HAP-1 (cell line): ENCODE data around the gene DLGAP1.

Experiments used
- DNase-seq, 2 experiments: peaks; one replicate each; pipeline ENCODE4 v3.0.0-alpha.2; 2016 to 2020; ENCODE audit warnings: low spot score in 2 of 2
- H3K27me3 ChIP-seq: fragments of 250-450 bp; sonication (Bioruptor Pico); 2 replicates; pipeline ENCODE4 v1.5.1; 2020; ENCODE audit warnings: low read depth, mild to moderate bottlenecking, moderate library complexity
- H3K36me3 ChIP-seq: fragments of 250-450 bp; sonication (Bioruptor Pico); replicated peaks from 2 replicates; pipeline ENCODE4 v1.5.1; 2020; ENCODE audit warnings: mild to moderate bottlenecking
- H3K4me1 ChIP-seq: fragments of 250-450 bp; sonication (Bioruptor Pico); 2 replicates; pipeline ENCODE4 v1.5.1; 2020; ENCODE audit warnings: mild to moderate bottlenecking
- H3K4me3 ChIP-seq: fragments of 250-450 bp; sonication (Bioruptor Pico); 2 replicates; pipeline ENCODE4 v1.5.1; 2020; ENCODE audit warnings: mild to moderate bottlenecking, moderate library complexity
- H3K9me3 ChIP-seq: fragments of 250-450 bp; sonication (Bioruptor Pico); 2 replicates; pipeline ENCODE4 v1.5.1; 2020; ENCODE audit warnings: mild to moderate bottlenecking, moderate library complexity
- in situ Hi-C: fragments of 300-500 bp; cut with MboI; formaldehyde crosslinking; loops from 3 replicates; pipeline ENCODE4 v1.14.3; 2020; ENCODE audit warnings: low sequenced_read_pairs, inconsistent platforms, mixed read lengths

DLGAP1 gene

DNA sequence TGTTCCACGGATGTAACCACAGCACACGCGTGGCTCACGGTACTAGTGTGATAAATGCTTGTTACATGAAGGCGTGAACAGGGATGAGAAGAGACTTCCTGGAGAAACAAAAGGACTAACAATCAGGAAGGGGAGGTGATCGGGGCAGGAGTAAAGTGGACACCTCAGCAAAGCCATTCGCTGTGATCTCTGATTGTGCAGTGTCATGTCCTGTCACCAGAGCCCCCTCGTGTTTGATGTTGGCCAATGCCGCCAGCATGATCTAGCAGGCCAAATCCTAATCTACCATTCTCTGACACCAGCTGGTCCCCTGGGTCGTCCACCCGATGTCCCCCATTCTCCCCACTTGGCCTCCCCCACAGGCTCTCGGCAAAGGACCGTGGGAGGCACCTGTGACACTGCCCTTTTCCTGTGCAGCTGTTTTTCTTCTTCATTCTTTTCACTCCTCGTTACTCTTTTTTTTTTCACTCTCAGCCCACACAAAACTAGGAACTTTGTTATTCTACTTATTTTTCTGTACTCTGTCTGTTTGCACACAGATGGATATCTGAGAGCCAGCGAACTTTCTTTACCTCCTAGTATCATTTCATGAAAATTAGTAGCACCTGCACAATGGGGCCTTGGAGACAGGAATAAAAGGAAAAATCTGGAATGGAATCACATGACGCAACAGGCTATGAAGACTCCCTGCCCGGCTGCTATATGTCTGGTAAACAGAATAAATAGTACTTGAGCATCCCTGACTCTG is 858.3 kb downstream of the DLGAP1 start:
- no peak overlapping the region for H3K4me3 ChIP-seq
- no peaks in the 10 kb centered on the region for H3K36me3 ChIP-seq
- DNase-seq, result peak; percentile 40 to 67
- no peaks in the 10 kb centered on the region for H3K27me3 ChIP-seq
- H3K9me3 ChIP-seq, result no peaks in the 10 kb centered on the region
- in situ Hi-C loops, result loop anchor here (5.0 kb wide), 1 partner anchor 145 kb away; the partner anchor contains the start of gene TGIF1
- peaks cover 35% of the 10 kb centered on the region for H3K4me1 ChIP-seq

DNA sequence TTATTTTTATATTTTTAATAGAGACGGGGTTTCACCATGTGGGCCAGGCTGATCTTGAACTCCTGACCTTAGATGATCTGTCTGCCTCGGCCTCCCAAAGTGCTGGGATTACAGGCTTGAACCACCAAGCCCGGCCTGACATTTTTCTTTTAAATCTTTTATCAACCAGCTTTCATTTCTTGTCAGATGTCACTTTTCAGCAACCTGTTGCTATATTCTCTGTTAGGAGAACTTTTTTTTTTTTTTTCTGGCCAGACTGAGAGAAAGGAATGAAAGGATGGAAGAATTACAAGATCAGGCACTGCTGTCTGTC is 858.8 kb downstream of the DLGAP1 start:
- H3K9me3 ChIP-seq, result no peaks in the 10 kb centered on the region
- H3K36me3 ChIP-seq, result no peaks in the 10 kb centered on the region
- H3K4me3 ChIP-seq, result no peak overlapping the region
- peaks cover 34% of the 10 kb centered on the region for H3K4me1 ChIP-seq
- in situ Hi-C loops, result loop anchor here (5.0 kb wide), 1 partner anchor 144 kb away; the partner anchor contains the start of gene TGIF1
- H3K27me3 ChIP-seq, result no peaks in the 10 kb centered on the region
- no peak for DNase-seq

DNA sequence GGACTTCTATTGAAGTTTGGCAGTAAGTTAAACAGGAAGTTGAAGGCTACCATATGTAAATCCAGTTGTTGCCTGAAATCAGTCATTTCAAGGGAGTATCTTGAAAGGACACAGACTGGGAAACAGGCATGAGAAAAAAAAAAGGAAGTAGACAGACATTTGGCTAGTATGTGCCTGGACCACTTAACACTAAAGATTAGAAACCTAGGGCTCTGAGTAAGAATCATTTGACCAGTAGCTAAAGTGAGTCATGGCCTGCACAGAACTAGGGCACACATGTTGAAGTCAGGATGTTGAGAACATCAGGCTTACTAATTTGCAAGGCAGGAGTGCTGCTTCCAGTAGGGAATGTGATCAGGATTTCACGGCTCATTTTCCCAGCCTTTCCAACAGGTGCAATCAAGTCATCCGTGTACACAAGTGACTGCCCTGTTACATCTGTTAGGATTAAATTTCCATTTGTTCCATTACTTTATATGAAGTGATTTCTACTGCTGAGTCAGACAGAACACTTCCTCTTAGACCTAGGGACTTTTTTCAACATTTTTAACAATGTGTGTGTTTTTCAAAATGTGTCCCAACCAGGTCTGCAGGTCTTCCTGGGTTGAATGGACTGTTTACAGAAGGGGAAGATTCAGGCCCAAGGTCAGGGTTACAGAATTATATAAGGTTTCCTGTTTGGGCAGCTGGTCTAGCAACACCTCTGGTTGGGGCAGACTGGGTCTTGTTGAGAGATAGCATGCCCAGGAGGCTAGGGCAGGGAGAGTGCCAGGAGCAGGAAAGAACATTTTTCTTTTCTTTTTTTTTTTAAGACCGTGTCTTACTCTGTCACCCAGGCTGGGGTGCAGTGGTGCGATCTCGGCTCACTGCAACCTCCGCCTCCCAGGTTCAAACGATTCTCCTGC is 859.5 kb downstream of the DLGAP1 start:
- no peaks in the 10 kb centered on the region for H3K27me3 ChIP-seq
- peaks cover 34% of the 10 kb centered on the region for H3K4me1 ChIP-seq
- H3K4me3 ChIP-seq, result no peak overlapping the region; the same call in 1 of the 2 replicates
- H3K36me3 ChIP-seq, result no peaks in the 10 kb centered on the region
- H3K9me3 ChIP-seq, result no peaks in the 10 kb centered on the region
- DNase-seq, result no peak
- in situ Hi-C loops, result loop anchor here (5.0 kb wide), 1 partner anchor 143 kb away; the partner anchor contains the start of gene TGIF1

DNA sequence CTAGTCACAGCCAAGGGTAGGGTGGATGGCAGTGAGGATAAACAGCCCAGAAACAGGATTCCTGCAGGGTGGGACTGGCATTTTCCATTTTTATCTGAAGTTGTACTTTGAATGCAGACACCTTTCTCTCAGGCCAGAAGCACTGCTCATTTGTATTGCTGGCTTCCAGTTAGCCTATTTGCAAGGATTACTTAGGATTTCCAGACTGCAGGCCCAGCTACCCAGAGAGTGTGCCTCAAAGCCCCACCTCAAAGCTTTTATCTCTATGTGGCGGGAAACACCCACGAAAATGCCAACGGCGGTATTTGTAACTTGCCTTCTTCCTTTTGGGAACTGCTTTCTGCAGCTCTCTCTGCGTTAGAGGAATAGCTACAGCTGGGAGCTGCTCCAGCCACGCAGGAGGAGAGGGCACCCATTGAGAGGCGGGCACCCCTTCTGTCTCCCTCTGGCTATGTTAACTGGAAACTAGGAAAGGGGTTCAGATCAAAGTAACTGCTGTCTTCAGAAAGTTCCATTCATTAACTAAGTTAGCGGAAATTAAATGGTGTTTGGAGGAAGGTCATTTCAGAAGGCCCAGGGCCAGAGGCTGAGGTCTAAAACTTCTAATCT is 860.2 kb downstream of the DLGAP1 start:
- Histone ChIP-seq H3K27me3 (no peaks in the 10 kb centered on the region), H3K4me1 (peaks cover 34% of the 10 kb centered on the region), H3K9me3 (no peaks in the 10 kb centered on the region), H3K36me3 (no peaks in the 10 kb centered on the region), H3K4me3 (peak overlapping the region; percentile 25)
- in situ Hi-C loops, result loop anchor here (5.0 kb wide), 2 partner anchors 143 to 313 kb away; partner anchors contain the start of gene TGIF1
- DNase-seq, result peak; percentile 27 to 44

DNA sequence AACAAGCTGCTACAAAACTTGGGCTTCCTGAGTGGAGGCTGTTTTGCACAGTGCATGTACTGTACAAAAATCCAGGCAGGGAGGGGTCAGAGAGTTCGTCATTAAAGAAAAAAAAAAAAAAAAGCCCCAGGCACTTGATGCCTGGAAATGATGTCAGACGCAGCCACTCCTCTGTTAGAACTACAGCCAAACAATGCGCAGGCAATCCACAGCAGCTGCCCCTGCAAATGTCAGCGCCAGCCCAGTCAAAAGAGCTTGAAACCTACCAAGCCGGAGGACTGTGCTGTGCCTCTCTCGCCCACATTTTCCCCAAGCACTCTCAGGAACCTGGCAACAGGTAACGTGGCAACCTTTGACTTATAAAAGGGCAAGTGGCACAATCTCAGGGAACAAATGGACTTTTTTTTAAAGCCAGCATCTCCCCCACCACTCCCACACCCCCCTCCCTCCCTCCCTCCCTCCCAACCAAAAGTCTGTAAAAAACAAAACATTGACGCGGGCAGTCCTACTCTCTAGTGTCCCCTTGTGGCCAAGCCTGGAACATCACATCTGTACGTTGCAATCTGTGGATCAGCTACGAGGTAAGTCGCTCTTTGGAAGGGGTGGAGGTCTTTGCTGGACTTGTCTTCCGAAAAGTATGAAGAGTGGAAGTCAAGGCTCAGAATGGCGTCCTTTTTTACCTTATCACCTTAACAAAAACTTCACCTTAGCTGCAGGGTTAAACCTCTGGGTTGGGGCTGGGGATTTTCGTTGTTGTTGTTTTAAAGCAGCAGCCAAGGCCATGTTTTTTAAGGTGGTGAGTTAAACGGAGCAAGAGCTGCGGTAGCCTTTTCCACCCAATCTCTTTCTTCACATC is 861.0 kb downstream of the DLGAP1 start:
- peak; percentile 90 to 93 for DNase-seq
- Histone ChIP-seq H3K27me3 (no peaks in the 10 kb centered on the region), H3K9me3 (no peaks in the 10 kb centered on the region), H3K4me1 (peaks cover 34% of the 10 kb centered on the region), H3K36me3 (no peaks in the 10 kb centered on the region), H3K4me3 (peak overlapping the region; percentile 25)
- in situ Hi-C loops, result loop anchor here (5.0 kb wide), 1 partner anchor 312 kb away; no protein-coding TSS in a partner anchor

DNA sequence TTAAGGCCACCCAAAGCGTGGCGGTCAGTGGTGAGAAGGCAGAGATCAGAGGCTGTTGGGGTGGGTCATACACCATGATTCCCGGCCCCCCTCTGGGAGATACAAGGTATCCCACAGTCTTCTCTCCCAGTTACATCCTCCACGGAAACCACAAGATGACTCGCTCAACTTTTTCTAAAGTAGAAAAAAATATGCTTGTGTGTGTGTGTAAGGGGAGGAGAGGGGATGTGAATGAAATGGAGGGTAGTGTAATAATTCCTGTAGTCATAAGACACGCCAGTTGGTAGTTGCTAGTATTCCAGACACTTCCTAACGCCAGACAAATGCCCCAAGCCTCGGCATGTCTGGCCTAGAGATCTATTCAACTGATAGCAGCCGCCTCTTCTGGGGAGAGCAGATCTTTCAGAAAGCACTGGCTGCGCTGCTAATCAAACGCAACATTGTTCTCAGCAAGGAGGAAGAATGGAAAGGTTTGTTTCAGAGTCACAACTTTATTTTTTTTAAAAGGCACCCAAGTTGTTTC is 861.7 kb downstream of the DLGAP1 start:
- H3K36me3 ChIP-seq, result no peaks in the 10 kb centered on the region
- peak; percentile 66 for DNase-seq
- in situ Hi-C loops, result loop anchor here (5.0 kb wide), 1 partner anchor 311 kb away; no protein-coding TSS in a partner anchor
- no peak overlapping the region for H3K4me3 ChIP-seq
- H3K9me3 ChIP-seq, result no peaks in the 10 kb centered on the region
- no peaks in the 10 kb centered on the region for H3K27me3 ChIP-seq
- peaks cover 34% of the 10 kb centered on the region for H3K4me1 ChIP-seq

DNA sequence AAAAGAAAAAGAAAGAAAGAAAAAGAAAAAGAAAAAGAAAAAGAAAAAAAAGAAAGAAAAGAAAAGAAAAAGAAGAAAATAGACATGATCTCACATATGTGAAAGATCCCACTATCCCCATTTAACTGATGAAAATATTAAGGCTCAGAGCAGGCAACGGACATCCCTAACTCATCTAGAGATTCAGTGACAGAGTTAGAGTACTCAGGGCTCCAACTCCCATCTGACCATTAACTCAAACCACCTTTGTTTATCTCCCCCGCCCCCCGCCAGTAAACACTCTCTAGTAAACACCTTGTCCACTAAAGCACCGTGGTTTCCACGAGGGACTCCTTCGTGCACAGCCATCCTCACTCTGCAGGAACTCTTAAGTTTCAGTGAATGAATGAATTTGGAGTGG is 862.2 kb downstream of the DLGAP1 start:
- Histone ChIP-seq H3K9me3 (no peaks in the 10 kb centered on the region), H3K4me1 (peaks cover 34% of the 10 kb centered on the region), H3K27me3 (no peaks in the 10 kb centered on the region), H3K4me3 (no peak overlapping the region), H3K36me3 (no peaks in the 10 kb centered on the region)
- in situ Hi-C loops, result loop anchor here (5.0 kb wide), 1 partner anchor 311 kb away; no protein-coding TSS in a partner anchor
- DNase-seq, result no peak

DNA sequence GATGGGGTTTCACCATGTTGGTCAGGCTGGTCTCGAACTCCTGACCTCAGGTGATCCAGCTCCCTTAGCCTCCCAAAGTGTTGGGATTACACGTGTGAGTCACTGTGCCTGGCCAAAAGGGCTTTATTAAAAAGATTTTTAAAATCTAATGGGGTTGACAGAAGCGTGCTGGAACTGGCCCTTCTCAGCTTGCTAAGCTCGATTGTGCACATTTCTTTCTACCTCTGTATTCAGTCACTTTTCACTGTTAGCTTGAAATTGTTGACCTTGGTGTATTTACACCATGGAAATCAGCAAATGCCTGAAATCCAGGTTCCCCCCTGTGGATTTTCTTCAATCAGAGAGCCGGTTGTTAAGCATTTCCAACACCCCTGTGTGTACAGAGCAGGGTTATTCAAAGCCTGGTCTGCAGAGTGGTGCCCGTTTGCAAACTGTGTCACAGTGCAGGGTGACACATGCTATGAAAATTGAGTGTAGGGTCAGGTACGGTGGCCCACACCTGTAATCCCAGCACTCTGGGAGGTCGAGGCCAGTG is 864.9 kb downstream of the DLGAP1 start:
- no peak for DNase-seq
- H3K4me3 ChIP-seq, result no peak overlapping the region
- peaks cover 23% of the 10 kb centered on the region for H3K4me1 ChIP-seq
- no peaks in the 10 kb centered on the region for H3K27me3 ChIP-seq
- no peaks in the 10 kb centered on the region for H3K9me3 ChIP-seq
- no peaks in the 10 kb centered on the region for H3K36me3 ChIP-seq
- in situ Hi-C loops, result loop anchor here (5.0 kb wide), 1 partner anchor 308 kb away; no protein-coding TSS in a partner anchor

DNA sequence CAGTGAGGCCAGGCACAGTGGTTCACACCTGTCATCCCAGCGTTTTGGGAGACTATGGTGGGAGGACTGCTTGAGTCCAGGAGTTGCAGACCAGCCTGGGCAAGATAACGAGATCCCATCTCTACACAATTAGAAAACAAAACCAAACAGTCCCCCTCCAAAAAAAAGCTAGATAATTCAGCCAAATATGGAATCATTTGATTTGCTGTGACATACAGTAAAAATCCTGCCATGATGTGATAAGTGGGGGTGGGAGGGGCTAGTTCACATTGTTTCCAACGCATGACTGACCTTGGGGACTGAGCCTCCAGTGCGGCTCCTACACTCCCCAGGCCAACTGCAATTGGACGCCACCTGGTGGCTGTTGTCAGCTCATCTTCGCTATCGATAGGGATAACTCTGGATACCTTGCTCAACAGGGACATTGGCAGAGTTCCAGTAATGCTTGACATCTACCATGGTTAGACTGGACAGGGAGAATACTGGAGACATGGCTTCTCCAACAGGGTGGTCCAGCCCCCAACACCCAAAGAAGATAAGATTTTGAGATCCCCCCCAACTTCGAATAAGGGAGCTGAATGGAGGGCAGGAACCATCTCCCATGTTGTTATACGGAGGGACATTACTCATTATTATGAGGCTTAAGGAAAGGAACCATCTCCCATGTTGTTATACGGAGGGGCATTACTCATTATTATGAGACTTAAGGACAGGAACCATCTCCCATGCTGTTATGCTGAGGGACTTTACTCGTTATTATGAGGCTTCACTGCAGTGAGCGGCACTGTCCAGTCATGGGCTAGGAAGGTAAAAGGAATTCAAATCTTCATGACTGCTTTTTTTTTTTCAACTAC is 869.2 kb downstream of the DLGAP1 start:
- Histone ChIP-seq H3K27me3 (no peaks in the 10 kb centered on the region), H3K9me3 (no peaks in the 10 kb centered on the region), H3K4me1 (0 out of 2 replicates have a peak, but pooled peaks cover 4% of the 10 kb centered on the region), H3K36me3 (no peaks in the 10 kb centered on the region), H3K4me3 (no peak overlapping the region)
- in situ Hi-C loops, result no loop called here
- peak; percentile 84 to 92 for DNase-seq

DNA sequence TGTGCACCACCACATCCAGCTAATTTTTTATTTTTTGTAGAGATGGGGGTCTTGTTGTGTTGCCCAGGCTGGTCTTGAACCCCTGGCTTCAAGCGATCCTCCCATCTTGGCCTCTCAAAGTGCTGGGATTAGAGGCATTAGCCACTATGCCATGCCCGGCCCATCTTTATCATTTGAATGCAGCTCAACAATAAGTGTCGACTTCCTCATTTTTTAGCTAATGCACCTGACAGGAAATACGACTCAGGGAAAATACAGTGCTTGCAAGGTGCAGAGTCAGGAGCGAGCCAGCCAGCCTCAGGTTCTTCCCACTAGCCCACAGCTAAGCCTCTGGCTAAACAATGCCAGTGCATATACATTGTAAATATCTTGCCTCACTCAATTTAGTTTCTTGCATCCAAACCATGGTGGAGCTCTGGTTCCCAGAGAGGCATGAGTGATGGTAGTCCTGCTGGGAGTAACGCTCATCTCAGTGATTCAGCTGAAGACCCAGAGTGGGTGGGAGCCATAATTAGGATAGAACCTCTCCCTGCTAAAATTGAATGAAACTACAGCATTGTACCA is 870.1 kb downstream of the DLGAP1 start:
- Histone ChIP-seq H3K27me3 (no peaks in the 10 kb centered on the region), H3K4me3 (no peak overlapping the region), H3K36me3 (no peaks in the 10 kb centered on the region), H3K9me3 (no peaks in the 10 kb centered on the region), H3K4me1 (0 out of 2 replicates have a peak, but pooled peaks cover 4% of the 10 kb centered on the region)
- no peak for DNase-seq
- in situ Hi-C loops, result no loop called here

DNA sequence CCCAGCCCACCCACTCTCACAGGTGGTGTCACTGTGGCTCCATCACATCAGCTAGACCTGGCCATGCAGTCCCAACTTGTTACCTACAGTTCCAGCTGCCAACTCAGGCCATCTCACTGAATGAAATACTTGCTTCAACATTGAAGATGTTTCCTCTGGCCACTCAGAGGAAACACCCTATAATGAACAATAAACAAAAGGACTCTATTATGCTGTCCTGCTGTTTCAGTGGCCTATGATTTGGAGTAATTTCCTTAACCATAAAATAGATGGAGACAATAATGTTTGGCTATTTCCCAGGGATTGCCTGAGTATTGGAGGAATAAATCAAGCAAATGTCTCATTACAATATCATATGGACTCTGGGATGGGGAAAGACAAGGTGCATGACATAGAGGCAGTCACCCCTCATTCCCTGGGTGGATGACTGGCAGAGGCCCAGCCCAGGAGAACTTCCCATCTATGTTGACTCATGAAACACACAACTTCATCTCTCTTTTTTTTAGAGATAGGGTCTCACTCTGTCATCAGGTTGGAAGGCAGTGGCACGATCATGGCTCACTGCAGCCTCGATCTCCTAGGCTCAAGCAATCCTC is 870.7 kb downstream of the DLGAP1 start:
- no peak for DNase-seq
- no peaks in the 10 kb centered on the region for H3K36me3 ChIP-seq
- no peaks in the 10 kb centered on the region for H3K27me3 ChIP-seq
- H3K4me1 ChIP-seq, result 0 out of 2 replicates have a peak, but pooled peaks cover 4% of the 10 kb centered on the region
- no peak overlapping the region for H3K4me3 ChIP-seq
- in situ Hi-C loops, result no loop called here
- no peaks in the 10 kb centered on the region for H3K9me3 ChIP-seq
